K562 (cell line): ENCODE data around the gene MSL3. TPM values are rescaled to one million over a fixed set of nuclear protein-coding genes. Genes with fewer than 3 reads are reported as not detected.

ENCODE experiments used
- BRD4 ChIP-seq: fragments of 200-600 bp; sonication (generic); IDR thresholded peaks from 2 replicates; pipeline ENCODE4 v1.6.1; 2017; ENCODE audit warnings: inconsistent platforms
- CBFB ChIP-seq: sonication (generic); formaldehyde crosslinking; IDR thresholded peaks from 2 replicates; pipeline ENCODE4 v1.4.0; 2020; ENCODE audit warnings: mild to moderate bottlenecking, missing genetic modification reagents
- CXXC5 ChIP-seq: fragments of 250-450 bp; sonication (Bioruptor Pico); IDR thresholded peaks from 2 replicates; pipeline ENCODE4 v1.8.0; 2022; ENCODE audit warnings: inconsistent platforms, mild to moderate bottlenecking, moderate library complexity
- EGR1 ChIP-seq: fragments of 450-650 bp; conservative IDR thresholded peaks from 2 replicates; pipeline ENCODE4 v1.6.1; 2017; ENCODE audit warnings: mild to moderate bottlenecking
- ETV1 ChIP-seq: fragments of 450-650 bp; conservative IDR thresholded peaks from 2 replicates; pipeline ENCODE4 v1.6.1; 2016; ENCODE audit warnings: missing genetic modification characterization, control low read depth, low read depth, missing compliant biosample characterization
- EZH2 ChIP-seq: IDR thresholded peaks from 2 replicates; pipeline ENCODE4 v1.6.1; 2012; ENCODE audit warnings: low read depth, mild to moderate bottlenecking, inconsistent platforms, low read length, borderline replicate concordance
- FOSL1 ChIP-seq: fragments of 200-800 bp; sonication (Bioruptor generic); conservative IDR thresholded peaks from 2 replicates; pipeline ENCODE4 v1.6.1; 2016; ENCODE audit warnings: missing genetic modification characterization, missing compliant biosample characterization
- GABPB1 ChIP-seq: sonication (generic); formaldehyde crosslinking; IDR thresholded peaks from 2 replicates; pipeline ENCODE4 v1.8.0; 2022; ENCODE audit warnings: mild to moderate bottlenecking, missing genetic modification reagents
- GABPB2 ChIP-seq: fragments of 250-450 bp; sonication (Bioruptor Pico); conservative IDR thresholded peaks from 2 replicates; pipeline ENCODE4 v1.5.1; 2021; ENCODE audit warnings: mild to moderate bottlenecking
- HEY1 ChIP-seq: fragments of 250-450 bp; sonication (Bioruptor Pico); IDR thresholded peaks from 2 replicates; pipeline ENCODE4 v1.5.0; 2020; ENCODE audit warnings: mild to moderate bottlenecking, moderate library complexity, borderline replicate concordance
- HSF4 ChIP-seq: fragments of 250-450 bp; sonication (Bioruptor Pico); IDR thresholded peaks from 2 replicates; pipeline ENCODE4 v2.1.2; 2022; ENCODE audit warnings: mild to moderate bottlenecking, moderate library complexity, borderline replicate concordance
- LARP7 ChIP-seq: fragments of 450-650 bp; IDR thresholded peaks from 2 replicates; pipeline ENCODE4 v1.6.1; 2016
- MAFG ChIP-seq: fragments of 450-650 bp; conservative IDR thresholded peaks from 2 replicates; pipeline ENCODE4 v1.6.1; 2016; ENCODE audit warnings: missing genetic modification characterization, missing compliant biosample characterization
- MTA1 ChIP-seq: fragments of 450-650 bp; IDR thresholded peaks from 2 replicates; pipeline ENCODE4 v1.6.1; 2017; ENCODE audit warnings: borderline replicate concordance
- RBM17 ChIP-seq: fragments of 200-400 bp; formaldehyde crosslinking; IDR thresholded peaks from 2 replicates; pipeline ENCODE4 v1.6.1; 2017; ENCODE audit warnings: low read depth, mild to moderate bottlenecking, low read length, borderline replicate concordance
- RHOXF2B ChIP-seq: fragments of 250-450 bp; sonication (Bioruptor Pico); conservative IDR thresholded peaks from 2 replicates; pipeline ENCODE4 v1.5.1; 2021
- SAFB ChIP-seq: fragments of 200-400 bp; formaldehyde crosslinking; IDR thresholded peaks from 2 replicates; pipeline ENCODE4 v1.6.1; 2017; ENCODE audit warnings: low read depth, low read length, borderline replicate concordance
- SMARCE1 ChIP-seq: fragments of 450-650 bp; IDR thresholded peaks from 2 replicates; pipeline ENCODE4 v1.7.1; 2016; ENCODE audit warnings: mild to moderate bottlenecking
- SP1 ChIP-seq: sonication (generic); formaldehyde crosslinking; IDR thresholded peaks from 2 replicates; pipeline ENCODE4 v1.8.1; 2022; ENCODE audit warnings: mild to moderate bottlenecking, missing genetic modification reagents
- TFAM ChIP-seq: fragments of 250-450 bp; sonication (Bioruptor Pico); conservative IDR thresholded peaks from 2 replicates; pipeline ENCODE4 v1.5.0; 2021; ENCODE audit warnings: mild to moderate bottlenecking, moderate library complexity
- ZNF12 ChIP-seq: sonication (generic); formaldehyde crosslinking; IDR thresholded peaks from 2 replicates; pipeline ENCODE4 v1.4.0; 2020; ENCODE audit warnings: mild to moderate bottlenecking, missing genetic modification reagents
- ZNF23 ChIP-seq: fragments of 250-450 bp; sonication (Bioruptor Pico); IDR thresholded peaks from 2 replicates; pipeline ENCODE4 v1.4.0; 2020; ENCODE audit warnings: mild to moderate bottlenecking
- ZNF444 ChIP-seq: fragments of 250-450 bp; sonication (Bioruptor Pico); IDR thresholded peaks from 2 replicates; pipeline ENCODE4 v1.4.0; 2020; ENCODE audit warnings: mild to moderate bottlenecking, moderate library complexity
- polyA plus RNA-seq, 8 experiments: library from polyadenylated mRNA; depleted of rRNA in 4 of 8; stranded (reverse) in 5 of 8; unstranded in 3 of 8; fragments of >200 nt; fragmentation: Nextera tagmentation in 2 of 8; fragmentation: Illumina TruSeq in 1 of 8; extraction: Ambion mirVana in 2 of 8; extraction: Trizol in 1 of 8; gene quantifications; 2 replicates each; pipeline versions ENCODE4 v1.2.1 to v1.2.3, GENCODE V29; 2011 to 2014; ENCODE audit warnings: inconsistent platforms in 1 of 8, missing spikeins in 1 of 8
- total RNA-seq, 7 experiments: library from RNA; depleted of rRNA in 6 of 7; stranded (reverse); fragments of >200 nt in 6 of 7; fragmentation: Illumina TruSeq in 2 of 7; extraction: Trizol in 2 of 7; gene quantifications; 2 replicates each; pipeline versions ENCODE4 v1.2.1 to v1.2.3, GENCODE V29; 2011 to 2021; ENCODE audit warnings: low replicate concordance in 1 of 7
- TF ChIP-seq, protein P1 (sequence below): sonication (generic); formaldehyde crosslinking; IDR thresholded peaks from 2 replicates; pipeline ENCODE4 v1.5.0; 2020; ENCODE audit warnings: missing genetic modification reagents
- TF ChIP-seq, protein P2 (sequence below): sonication (generic); formaldehyde crosslinking; IDR thresholded peaks from 2 replicates; pipeline ENCODE4 v1.8.1; 2023; ENCODE audit warnings: mild to moderate bottlenecking, missing genetic modification reagents
- TF ChIP-seq, protein P3 (sequence below), 3 experiments: fragments of 200-800 bp in 1 of 3; sonication (Bioruptor generic) in 1 of 3; sonication (generic) in 1 of 3; formaldehyde crosslinking in 1 of 3; IDR thresholded peaks; 2 replicates each; pipeline versions ENCODE4 v1.6.1 to v1.8.0; 2016 to 2022; ENCODE audit warnings: mild to moderate bottlenecking in 2 of 3, missing compliant biosample characterization in 2 of 3, missing genetic modification characterization in 2 of 3, missing genetic modification reagents in 1 of 3

Gene MSL3
- total and polyA plus RNA-seq, 9 of the 15 experiments (the other 6 are each of a cell fraction or from before 2014, with no cell fraction given), result 21.3 to 39.9 (median 27.1) TPM

DNA sequence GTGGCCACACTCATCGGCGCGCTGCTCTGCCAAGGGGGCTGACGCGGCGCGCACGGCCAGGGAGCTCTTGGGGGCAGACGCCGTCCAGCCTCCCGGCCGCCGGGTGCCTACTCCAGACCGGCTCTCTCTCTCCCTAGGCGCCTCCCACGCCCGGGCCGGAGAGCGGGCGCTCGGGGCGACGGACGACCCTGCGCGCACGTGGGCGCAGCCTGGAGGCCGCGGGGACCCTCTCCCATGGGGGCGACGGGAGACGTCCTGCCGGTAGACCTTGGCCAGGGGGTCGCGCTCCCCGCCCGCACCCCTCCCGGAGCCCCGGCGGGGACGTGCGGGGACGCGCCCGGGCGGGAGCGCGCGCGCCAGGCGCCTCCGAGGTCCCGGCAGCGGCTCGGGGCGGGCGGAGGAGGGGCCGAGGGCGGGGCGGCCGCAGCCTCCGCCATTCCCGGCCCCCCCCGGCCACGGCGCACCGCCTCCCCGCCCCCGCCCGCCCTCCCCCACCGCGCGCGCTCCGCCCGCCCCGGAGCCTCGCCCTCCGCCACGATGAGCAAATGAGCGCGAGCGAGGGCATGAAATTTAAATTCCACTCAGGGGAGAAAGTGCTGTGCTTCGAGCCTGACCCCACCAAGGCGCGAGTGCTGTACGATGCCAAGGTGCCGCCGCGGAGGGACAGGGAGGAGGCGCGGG, at the start of gene MSL3 (continued):
- TF ChIP-seq, protein P1, sequence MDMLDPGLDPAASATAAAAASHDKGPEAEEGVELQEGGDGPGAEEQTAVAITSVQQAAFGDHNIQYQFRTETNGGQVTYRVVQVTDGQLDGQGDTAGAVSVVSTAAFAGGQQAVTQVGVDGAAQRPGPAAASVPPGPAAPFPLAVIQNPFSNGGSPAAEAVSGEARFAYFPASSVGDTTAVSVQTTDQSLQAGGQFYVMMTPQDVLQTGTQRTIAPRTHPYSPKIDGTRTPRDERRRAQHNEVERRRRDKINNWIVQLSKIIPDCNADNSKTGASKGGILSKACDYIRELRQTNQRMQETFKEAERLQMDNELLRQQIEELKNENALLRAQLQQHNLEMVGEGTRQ (CRISPR knock-in tag), result no peak
- TF ChIP-seq, protein P2, sequence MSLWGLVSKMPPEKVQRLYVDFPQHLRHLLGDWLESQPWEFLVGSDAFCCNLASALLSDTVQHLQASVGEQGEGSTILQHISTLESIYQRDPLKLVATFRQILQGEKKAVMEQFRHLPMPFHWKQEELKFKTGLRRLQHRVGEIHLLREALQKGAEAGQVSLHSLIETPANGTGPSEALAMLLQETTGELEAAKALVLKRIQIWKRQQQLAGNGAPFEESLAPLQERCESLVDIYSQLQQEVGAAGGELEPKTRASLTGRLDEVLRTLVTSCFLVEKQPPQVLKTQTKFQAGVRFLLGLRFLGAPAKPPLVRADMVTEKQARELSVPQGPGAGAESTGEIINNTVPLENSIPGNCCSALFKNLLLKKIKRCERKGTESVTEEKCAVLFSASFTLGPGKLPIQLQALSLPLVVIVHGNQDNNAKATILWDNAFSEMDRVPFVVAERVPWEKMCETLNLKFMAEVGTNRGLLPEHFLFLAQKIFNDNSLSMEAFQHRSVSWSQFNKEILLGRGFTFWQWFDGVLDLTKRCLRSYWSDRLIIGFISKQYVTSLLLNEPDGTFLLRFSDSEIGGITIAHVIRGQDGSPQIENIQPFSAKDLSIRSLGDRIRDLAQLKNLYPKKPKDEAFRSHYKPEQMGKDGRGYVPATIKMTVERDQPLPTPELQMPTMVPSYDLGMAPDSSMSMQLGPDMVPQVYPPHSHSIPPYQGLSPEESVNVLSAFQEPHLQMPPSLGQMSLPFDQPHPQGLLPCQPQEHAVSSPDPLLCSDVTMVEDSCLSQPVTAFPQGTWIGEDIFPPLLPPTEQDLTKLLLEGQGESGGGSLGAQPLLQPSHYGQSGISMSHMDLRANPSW, result no peak
- TF ChIP-seq TFAM (CRISPR knock-in tag) (no peak), HSF4 (no peak), SP1 (0 out of 2 replicates have a peak, but pooled peaks have one; percentile 43), EGR1 (peak; percentile 65), FOSL1 (tag) (no peak), BRD4 (no peak), ZNF23 (CRISPR knock-in tag) (no peak), MTA1 (no peak), ZNF444 (CRISPR knock-in tag) (no peak), GABPB1 (no peak), ZNF12 (no peak), EZH2 (no peak), CBFB (CRISPR knock-in tag) (no peak), SMARCE1 (no peak), SAFB (no peak), CXXC5 (CRISPR knock-in tag) (peak; percentile 65), LARP7 (no peak), GABPB2 (no peak), HEY1 (CRISPR knock-in tag) (no peak), RBM17 (no peak), ETV1 (tag) (no peak), MAFG (tag) (no peak), RHOXF2B (CRISPR knock-in tag) (no peak)
- TF ChIP-seq, protein P3, sequence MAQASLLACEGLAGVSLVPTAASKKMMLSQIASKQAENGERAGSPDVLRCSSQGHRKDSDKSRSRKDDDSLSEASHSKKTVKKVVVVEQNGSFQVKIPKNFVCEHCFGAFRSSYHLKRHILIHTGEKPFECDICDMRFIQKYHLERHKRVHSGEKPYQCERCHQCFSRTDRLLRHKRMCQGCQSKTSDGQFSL (CRISPR knock-in tag; IDR thresholded peaks at IDR 0.05), result peak; percentile 70; the same call in 1 of the 2 replicates
- TF ChIP-seq, protein P3 (tag; IDR thresholded peaks at IDR 0.05), result no peak
